SH-SY5Y (cell line): ENCODE data around the gene RNF166.

Experiments
- GATA2 ChIP-seq: IDR thresholded peaks from 2 replicates; pipeline ENCODE4 v1.6.1; 2011; ENCODE audit warnings: mild to moderate bottlenecking, low read depth, low read length
- GATA3 ChIP-seq: IDR thresholded peaks from 2 replicates; pipeline ENCODE4 v1.6.1; 2011; ENCODE audit warnings: low read depth, mild to moderate bottlenecking, low read length, moderate library complexity

The RNF166 gene

GRCh38 chr16:88734361-88734728 lies 28.1 kb upstream of the RNF166 start:
- no peak for TF ChIP-seq GATA2
- TF ChIP-seq GATA3 = no peak

GRCh38 chr16:88733630-88734360 lies 27.6 kb upstream of the RNF166 start:
- TF ChIP-seq GATA3 = no peak
- TF ChIP-seq GATA2 = no peak

GRCh38 chr16:88732961-88733294 lies 26.7 kb upstream of the RNF166 start:
- TF ChIP-seq GATA3 = no peak
- no peak for TF ChIP-seq GATA2

GRCh38 chr16:88732172-88732960 lies 26.2 kb upstream of the RNF166 start:
- TF ChIP-seq GATA3 = no peak
- TF ChIP-seq GATA2 = no peak

- TF ChIP-seq GATA3 (no peak), GATA2 (no peak)
Measured at GRCh38 chr16:88731699-88732098, 25.5 kb upstream of the RNF166 start.

GRCh38 chr16:88730632-88731607 lies 24.7 kb upstream of the RNF166 start:
- TF ChIP-seq GATA3 (no peak), GATA2 (no peak)

- no peak for TF ChIP-seq GATA2
- no peak for TF ChIP-seq GATA3
Measured at GRCh38 chr16:88727871-88728270, 21.7 kb upstream of the RNF166 start.

- TF ChIP-seq GATA2 (no peak), GATA3 (no peak)
Measured at GRCh38 chr16:88726981-88727380, 20.8 kb upstream of the RNF166 start.

- TF ChIP-seq GATA2 = no peak
- no peak for TF ChIP-seq GATA3
Measured at GRCh38 chr16:88726408-88726749, 20.2 kb upstream of the RNF166 start.

GRCh38 chr16:88725609-88726407 lies 19.6 kb upstream of the RNF166 start:
- no peak for TF ChIP-seq GATA2
- no peak for TF ChIP-seq GATA3

GRCh38 chr16:88724855-88725555 lies 18.8 kb upstream of the RNF166 start:
- no peak for TF ChIP-seq GATA3
- TF ChIP-seq GATA2 = no peak

GRCh38 chr16:88723911-88724310 lies 17.7 kb upstream of the RNF166 start:
- no peak for TF ChIP-seq GATA2
- TF ChIP-seq GATA3 = no peak

- TF ChIP-seq GATA2 (no peak), GATA3 (no peak)
Measured at GRCh38 chr16:88723507-88723887, 17.3 kb upstream of the RNF166 start.
